ENCODE measurements around the gene LPAR1.

LPAR1 gene

GRCh38 chr9:110950041-110950645 lies 88.1 kb downstream of the LPAR1 start:
- DNase-seq: no peak

GRCh38 chr9:110949081-110949480 lies 89.2 kb downstream of the LPAR1 start:
- no peak for DNase-seq

- no peak for DNase-seq
Observed at GRCh38 chr9:110947491-110948044, 90.7 kb downstream of the LPAR1 start.

- no peak for DNase-seq
Observed at GRCh38 chr9:110942522-110942921, 95.7 kb downstream of the LPAR1 start.

- no peak for DNase-seq
Observed at GRCh38 chr9:110940951-110941557, 97.2 kb downstream of the LPAR1 start.

GRCh38 chr9:110939573-110939972 lies 98.7 kb downstream of the LPAR1 start:
- no peak for DNase-seq

GRCh38 chr9:110939047-110939446 lies 99.2 kb downstream of the LPAR1 start:
- no peak for DNase-seq

- no peak for DNase-seq
Observed at GRCh38 chr9:110938242-110938641, 100.0 kb downstream of the LPAR1 start.

- DNase-seq: no peak
Observed at GRCh38 chr9:110936719-110937452, 101.4 kb downstream of the LPAR1 start.

GRCh38 chr9:110936237-110936636 lies 102.0 kb downstream of the LPAR1 start:
- no peak for DNase-seq

GRCh38 chr9:110935829-110936228 lies 102.4 kb downstream of the LPAR1 start:
- DNase-seq: no peak

- no peak for DNase-seq
Observed at GRCh38 chr9:110933350-110934001, 104.8 kb downstream of the LPAR1 start.

GRCh38 chr9:110932863-110933262 lies 105.4 kb downstream of the LPAR1 start:
- no peak for DNase-seq

- no peak for DNase-seq
Observed at GRCh38 chr9:110928599-110928998, 109.7 kb downstream of the LPAR1 start.

- DNase-seq: no peak
Observed at GRCh38 chr9:110926828-110927487, 111.3 kb downstream of the LPAR1 start.

- no peak for DNase-seq
Observed at GRCh38 chr9:110923601-110924000, 114.7 kb downstream of the LPAR1 start.

GRCh38 chr9:110922145-110922544 lies 116.1 kb downstream of the LPAR1 start:
- no peak for DNase-seq

GRCh38 chr9:110921705-110922104 lies 116.6 kb downstream of the LPAR1 start:
- DNase-seq: no peak

- no peak for DNase-seq
Observed at GRCh38 chr9:110919609-110920008, 118.7 kb downstream of the LPAR1 start.

- DNase-seq: no peak
Observed at GRCh38 chr9:110919050-110919435, 119.2 kb downstream of the LPAR1 start.

GRCh38 chr9:110918316-110919049 lies 119.8 kb downstream of the LPAR1 start:
- DNase-seq: no peak

- no peak for DNase-seq
Observed at GRCh38 chr9:110916403-110916802, 121.9 kb downstream of the LPAR1 start.
